ENCODE data around the gene HOXC13.

DNA sequence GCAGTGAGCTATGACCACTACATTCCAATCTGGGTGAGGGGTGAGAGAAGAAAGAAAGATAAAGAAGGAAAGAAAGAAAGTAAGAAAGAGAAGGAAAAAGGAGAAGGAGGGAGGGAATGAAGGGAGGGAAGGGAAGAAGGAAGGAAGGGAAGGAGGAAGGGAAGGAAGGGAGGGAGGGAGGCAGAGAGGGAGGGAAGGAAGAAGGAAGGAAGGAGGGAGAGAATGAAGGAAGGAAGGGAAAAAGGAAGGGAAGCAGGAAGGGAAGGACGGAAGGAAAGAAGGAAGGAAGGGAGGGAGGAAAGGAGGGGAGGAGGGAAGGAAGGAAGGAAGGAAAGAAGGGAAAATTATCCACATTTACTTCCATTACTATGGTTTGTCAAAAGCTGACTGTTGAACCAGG lies 39.4 kb upstream of the HOXC13 start:
- TF ChIP-seq, protein P1, sequence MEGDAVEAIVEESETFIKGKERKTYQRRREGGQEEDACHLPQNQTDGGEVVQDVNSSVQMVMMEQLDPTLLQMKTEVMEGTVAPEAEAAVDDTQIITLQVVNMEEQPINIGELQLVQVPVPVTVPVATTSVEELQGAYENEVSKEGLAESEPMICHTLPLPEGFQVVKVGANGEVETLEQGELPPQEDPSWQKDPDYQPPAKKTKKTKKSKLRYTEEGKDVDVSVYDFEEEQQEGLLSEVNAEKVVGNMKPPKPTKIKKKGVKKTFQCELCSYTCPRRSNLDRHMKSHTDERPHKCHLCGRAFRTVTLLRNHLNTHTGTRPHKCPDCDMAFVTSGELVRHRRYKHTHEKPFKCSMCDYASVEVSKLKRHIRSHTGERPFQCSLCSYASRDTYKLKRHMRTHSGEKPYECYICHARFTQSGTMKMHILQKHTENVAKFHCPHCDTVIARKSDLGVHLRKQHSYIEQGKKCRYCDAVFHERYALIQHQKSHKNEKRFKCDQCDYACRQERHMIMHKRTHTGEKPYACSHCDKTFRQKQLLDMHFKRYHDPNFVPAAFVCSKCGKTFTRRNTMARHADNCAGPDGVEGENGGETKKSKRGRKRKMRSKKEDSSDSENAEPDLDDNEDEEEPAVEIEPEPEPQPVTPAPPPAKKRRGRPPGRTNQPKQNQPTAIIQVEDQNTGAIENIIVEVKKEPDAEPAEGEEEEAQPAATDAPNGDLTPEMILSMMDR (optimal IDR thresholded peaks at IDR 0.05 in 1 of 3, IDR thresholded peaks at IDR 0.05 in 1 of 3, conservative IDR thresholded peaks at IDR 0.05 in 1 of 3; ENCODE audit: extremely low read depth in 1 of 3, insufficient read depth in 2 of 3, low read length in 3 of 3), result no peak
- no peak for TF ChIP-seq EZH2 (IDR thresholded peaks at IDR 0.05; ENCODE audit: low read length)

All from keratinocyte (primary cell).